Omental fat pad (tissue), 4 donors: ENCODE data around the gene AKAP13. TPM values are rescaled to one million over a fixed set of nuclear protein-coding genes. Genes with fewer than 3 reads are reported as not detected.

Experiments
- ATAC-seq: fragments of 150-250 bp; one replicate; pipeline ENCODE4 v1.9.1; 2016; ENCODE audit warnings: mild to moderate bottlenecking, moderate library complexity; ENCODE audit not compliant: low FRiP score
- DNase-seq: peaks from one replicate; pipeline ENCODE4 v3.0.0-alpha.2; 2019; ENCODE audit warnings: low spot score
- CTCF ChIP-seq, 3 donors: fragments of 450-650 bp; IDR thresholded peaks; one replicate each; pipeline ENCODE4 v1.5.1; 2016 to 2017; ENCODE audit warnings: antibody characterized with exemption in 3 of 3, mild to moderate bottlenecking in 3 of 3, moderate library complexity in 2 of 3
- total RNA-seq, 4 donors: library from RNA; depleted of rRNA; stranded (reverse); fragments of >200 nt; gene quantifications; one replicate each; pipeline ENCODE4 v1.1.0, GENCODE V29; 2016

AKAP13 gene
- total RNA-seq, 4 donors from 2014 or later, result 162 to 301 (median 216) TPM

- no peak for TF ChIP-seq CTCF (IDR thresholded peaks at IDR 0.05)
- DNase-seq, result no peak
- no peak for ATAC-seq
These were observed 83.6 kb downstream of the AKAP13 start for GRCh38 chr15:85463976-85464375.

GRCh38 chr15:85464471-85464870 lies 84.1 kb downstream of the AKAP13 start:
- no peak for DNase-seq
- no peak for ATAC-seq

GRCh38 chr15:85470563-85471271 lies 90.3 kb downstream of the AKAP13 start:
- ATAC-seq (no peak), DNase-seq (no peak)
- TF ChIP-seq CTCF (IDR thresholded peaks at IDR 0.05), result no peak

More at GRCh38 chr15:85464471-85464870, 84.1 kb downstream of the AKAP13 start:
- TF ChIP-seq CTCF (IDR thresholded peaks at IDR 0.05), result no peak

GRCh38 chr15:85472349-85472748 lies 91.9 kb downstream of the AKAP13 start:
- no peak for TF ChIP-seq CTCF (IDR thresholded peaks at IDR 0.05)
- DNase-seq (no peak), ATAC-seq (no peak)

GRCh38 chr15:85473455-85473854 lies 93.1 kb downstream of the AKAP13 start:
- no peak for DNase-seq
- no peak for ATAC-seq
- no peak for TF ChIP-seq CTCF (IDR thresholded peaks at IDR 0.05)

GRCh38 chr15:85474700-85475316 lies 94.4 kb downstream of the AKAP13 start:
- no peak for ATAC-seq
- TF ChIP-seq CTCF (IDR thresholded peaks at IDR 0.05), result no peak
- DNase-seq, result no peak

GRCh38 chr15:85475317-85475701 lies 94.9 kb downstream of the AKAP13 start:
- TF ChIP-seq CTCF (IDR thresholded peaks at IDR 0.05), result no peak
- DNase-seq, result no peak
- no peak for ATAC-seq
